Neuronal stem cell (in vitro differentiated cells): Measurements from ENCODE around the gene ZNF543. TPM values are rescaled to one million over a fixed set of nuclear protein-coding genes. Genes with fewer than 3 reads are reported as not detected.
A peak's percentile ranks its signal among the peaks of the same experiment; 100 is the strongest.

ENCODE experiments used
- DNase-seq: peaks from one replicate; pipeline ENCODE4 v3.0.0-alpha.2; 2013; ENCODE audit warnings: low spot score
- H2AFZ ChIP-seq: one replicate; pipeline ENCODE4 v1.6.1; 2013; ENCODE audit warnings: mild to moderate bottlenecking, low read length, inconsistent platforms
- H2AK5ac ChIP-seq: 2 replicates; pipeline ENCODE4 v1.6.1; 2013; ENCODE audit warnings: low read depth, mild to moderate bottlenecking, inconsistent platforms, low read length, moderate library complexity, mixed read lengths
- H2BK120ac ChIP-seq: 2 replicates; pipeline ENCODE4 v1.6.1; 2013; ENCODE audit warnings: low read depth, mild to moderate bottlenecking, inconsistent platforms, low read length, moderate library complexity, mixed read lengths
- H2BK12ac ChIP-seq: one replicate; pipeline ENCODE4 v1.6.1; 2013; ENCODE audit warnings: low read length, inconsistent platforms
- H2BK15ac ChIP-seq: 2 replicates; pipeline ENCODE4 v1.6.1; 2013; ENCODE audit warnings: mild to moderate bottlenecking, low read length, inconsistent platforms, mixed read lengths
- H2BK5ac ChIP-seq: one replicate; pipeline ENCODE4 v1.6.1; 2013; ENCODE audit warnings: inconsistent platforms, mild to moderate bottlenecking, low read length, moderate library complexity
- H3K14ac ChIP-seq: one replicate; pipeline ENCODE4 v1.6.1; 2013; ENCODE audit warnings: low read length, inconsistent platforms
- H3K18ac ChIP-seq: 2 replicates; pipeline ENCODE4 v1.6.1; 2013; ENCODE audit warnings: low read length, inconsistent platforms
- H3K23ac ChIP-seq: 2 replicates; pipeline ENCODE4 v1.6.1; 2013; ENCODE audit warnings: low read depth, mild to moderate bottlenecking, mixed read lengths, low read length, inconsistent platforms; ENCODE audit not compliant: poor library complexity
- H3K27ac ChIP-seq: replicated peaks from 3 replicates; pipeline ENCODE4 v1.5.1; 2013; ENCODE audit warnings: low read length, inconsistent platforms
- H3K27me3 ChIP-seq, 3 experiments: 2 replicates each; pipeline ENCODE4 v1.6.1; 2013; ENCODE audit warnings: low read length in 3 of 3, mild to moderate bottlenecking in 2 of 3, inconsistent platforms in 1 of 3, low read depth in 1 of 3, mixed read lengths in 1 of 3, moderate library complexity in 1 of 3; ENCODE audit not compliant: control insufficient read depth in 3 of 3, insufficient read depth in 3 of 3
- H3K36me3 ChIP-seq, 2 donors: replicated peaks in 1 of 2; 2 replicates each; pipeline ENCODE4 v1.6.1; 2013; ENCODE audit warnings: low read length in 2 of 2; ENCODE audit not compliant: control insufficient read depth in 2 of 2, insufficient read depth in 2 of 2
- H3K4ac ChIP-seq: 2 replicates; pipeline ENCODE4 v1.6.1; 2013; ENCODE audit warnings: inconsistent platforms, mild to moderate bottlenecking, low read length, moderate library complexity
- H3K4me1 ChIP-seq, 2 donors: 1 replicate in 1 of 2; 2 replicates in 1 of 2; pipeline ENCODE4 v1.6.1; 2013; ENCODE audit warnings: low read length in 2 of 2, low read depth in 1 of 2; ENCODE audit not compliant: control insufficient read depth in 2 of 2, insufficient read depth in 1 of 2
- H3K4me2 ChIP-seq: one replicate; pipeline ENCODE4 v1.6.1; 2013; ENCODE audit warnings: mild to moderate bottlenecking, low read length, inconsistent platforms; ENCODE audit not compliant: insufficient read depth, poor library complexity, severe bottlenecking
- H3K4me3 ChIP-seq, 2 donors: 2 replicates each; pipeline ENCODE4 v1.5.1; 2013; ENCODE audit warnings: low read length in 2 of 2, mild to moderate bottlenecking in 2 of 2, inconsistent platforms in 1 of 2, moderate library complexity in 1 of 2
- H3K79me1 ChIP-seq: one replicate; pipeline ENCODE4 v1.6.1; 2013; ENCODE audit warnings: low read depth, mild to moderate bottlenecking, inconsistent platforms, low read length, moderate library complexity
- H3K9ac ChIP-seq: one replicate; pipeline ENCODE4 v1.6.1; 2013; ENCODE audit warnings: mild to moderate bottlenecking, low read depth, low read length, inconsistent platforms; ENCODE audit not compliant: poor library complexity
- H3K9me3 ChIP-seq, 2 donors: replicated peaks in 1 of 2; 2 replicates each; pipeline versions ENCODE3 to v1.6.1; 2013; ENCODE audit warnings: low read length in 2 of 2, mild to moderate bottlenecking in 2 of 2, inconsistent platforms in 1 of 2, low read depth in 1 of 2, mixed read lengths in 1 of 2, moderate library complexity in 1 of 2; ENCODE audit not compliant: control insufficient read depth in 2 of 2, insufficient read depth in 1 of 2
- H4K8ac ChIP-seq: one replicate; pipeline ENCODE4 v1.6.1; 2013; ENCODE audit warnings: low read depth, mild to moderate bottlenecking, inconsistent platforms, low read length, moderate library complexity
- H4K91ac ChIP-seq: one replicate; pipeline ENCODE4 v1.6.1; 2013; ENCODE audit warnings: low read length, low read depth, mild to moderate bottlenecking, inconsistent platforms; ENCODE audit not compliant: poor library complexity
- WGBS, 2 donors: extraction: QIAGEN DNeasy Blood & Tissue Kit; methylation state at CpG; one replicate each; pipeline ENCODE4 v1.1.7; 2013; ENCODE audit warnings: missing lambda C conversion rate in 2 of 2, mixed read lengths in 1 of 2; ENCODE audit not compliant: insufficient read length in 2 of 2, insufficient replicate concordance in 1 of 2; ENCODE audit errors: extremely low coverage in 2 of 2; 5-methylcytosine and 5-hydroxymethylcytosine counted together
- polyA plus RNA-seq, 2 experiments: library from polyadenylated mRNA; stranded (reverse); fragments of 200-250 nt; gene quantifications; one replicate each; pipeline ENCODE4 v1.2.3, GENCODE V29; 2013

Gene ZNF543
- polyA plus RNA-seq (2013, experiment 1 of 2) = 4.2 TPM
- polyA plus RNA-seq (2013, experiment 2 of 2) = 4.7 TPM

- Histone ChIP-seq H4K8ac (no peak within 1 kb of the TSS), H3K9ac (peak within 1 kb of the TSS; percentile 94), H3K27ac (peak within 1 kb of the TSS; percentile 81), H3K18ac (peak within 1 kb of the TSS; percentile 94), H2AK5ac (peak within 1 kb of the TSS; percentile 26), H3K9me3 (no peaks in the 10 kb centered on the region), H3K27me3 (no peaks in the 10 kb centered on the region), H3K4ac (peak within 1 kb of the TSS; percentile 56), H3K4me2 (peak within 1 kb of the TSS; percentile 95), H2BK15ac (no peak within 1 kb of the TSS), H2BK120ac (no peak within 1 kb of the TSS), H3K14ac (no peak within 1 kb of the TSS), H3K23ac (peak within 1 kb of the TSS; percentile 82), H3K4me1 (peaks cover 8 to 14% of the 10 kb centered on the region in 2 donors), H3K79me1 (peaks cover 12% of the 10 kb centered on the region), H3K36me3 (peaks cover 12 to 20% of the 10 kb centered on the region in 2 donors), H3K4me3 (peak within 1 kb of the TSS; percentile 72 to 91), H2AFZ (peak within 1 kb of the TSS; percentile 86), H4K91ac (no peak within 1 kb of the TSS), H2BK12ac (no peak within 1 kb of the TSS), H2BK5ac (peak within 1 kb of the TSS; percentile 69)
- no CpG with 5 or more reads among the region's 71 CpGs for WGBS, 2 donors
- DNase-seq = peak; percentile 94
Measured at GRCh38 chr19:57320180-57321084, at the start of gene ZNF543. Gene ZNF543, plus strand, starts transcription at chr19:57320472. Its CDS starts 382 bp downstream, at chr19:57320854.

DNA sequence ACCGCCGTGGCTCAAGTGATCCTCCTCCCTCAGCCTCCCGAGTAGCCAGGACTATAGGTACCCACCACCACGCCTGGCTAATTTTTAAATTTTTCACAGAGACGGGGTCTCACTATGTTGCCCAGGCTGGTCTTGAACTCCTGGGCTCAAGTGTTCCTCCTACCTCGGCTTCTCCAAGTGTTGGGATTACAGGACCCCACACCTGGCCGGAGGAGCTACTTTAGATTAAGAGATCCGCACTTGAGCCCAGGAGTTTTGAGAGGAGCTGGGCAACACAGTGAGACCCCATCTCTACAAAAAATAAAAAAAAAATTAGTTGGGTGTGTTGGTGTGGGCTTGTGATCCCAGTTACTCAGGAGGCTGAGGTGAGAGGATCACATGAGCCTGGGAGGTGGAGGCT lies 49.0 kb upstream of the ZNF543 start:
- H3K4ac ChIP-seq = no peak overlapping the region
- no peaks in the 10 kb centered on the region for H3K27me3 ChIP-seq
- WGBS, 2 donors = no CpG with 5 or more reads among the region's 8 CpGs
- no peaks in the 10 kb centered on the region for H3K9me3 ChIP-seq
- H3K4me2 ChIP-seq = no peak overlapping the region
- H3K36me3 ChIP-seq = peaks cover 0 to 18% of the 10 kb centered on the region in 2 donors
- H3K14ac ChIP-seq = no peak overlapping the region
- no peak overlapping the region for H3K18ac ChIP-seq
- no peak overlapping the region for H3K27ac ChIP-seq
- H2AFZ ChIP-seq = no peak overlapping the region
- no peak overlapping the region for H3K23ac ChIP-seq
- H4K8ac ChIP-seq = no peak overlapping the region
- H2BK120ac ChIP-seq = no peak overlapping the region
- no peaks in the 10 kb centered on the region for H3K79me1 ChIP-seq
- no peak for DNase-seq
- no peak overlapping the region for H2BK5ac ChIP-seq
- H3K4me3 ChIP-seq = no peak overlapping the region
- H2BK15ac ChIP-seq = no peak overlapping the region
- peaks cover 0 to 5% of the 10 kb centered on the region in 2 donors for H3K4me1 ChIP-seq
- H4K91ac ChIP-seq = no peak overlapping the region
- H2AK5ac ChIP-seq = no peak overlapping the region
- H3K9ac ChIP-seq = no peak overlapping the region
- H2BK12ac ChIP-seq = no peak overlapping the region

GRCh38 chr19:57273014-57273413 lies 47.3 kb upstream of the ZNF543 start:
- no peak overlapping the region for H2BK120ac ChIP-seq
- H3K4ac ChIP-seq = no peak overlapping the region
- no peaks in the 10 kb centered on the region for H3K4me1 ChIP-seq
- WGBS, 2 donors = no CpG with 5 or more reads among the region's 1 CpG
- no peak overlapping the region for H3K18ac ChIP-seq
- no peak overlapping the region for H2BK12ac ChIP-seq
- H3K4me2 ChIP-seq = no peak overlapping the region
- no peaks in the 10 kb centered on the region for H3K9me3 ChIP-seq
- H4K91ac ChIP-seq = no peak overlapping the region
- H3K9ac ChIP-seq = no peak overlapping the region
- no peak overlapping the region for H2BK5ac ChIP-seq
- H2AFZ ChIP-seq = no peak overlapping the region
- H3K79me1 ChIP-seq = no peaks in the 10 kb centered on the region
- H4K8ac ChIP-seq = no peak overlapping the region
- no peak overlapping the region for H3K4me3 ChIP-seq
- H3K14ac ChIP-seq = no peak overlapping the region
- peaks cover 0 to 23% of the 10 kb centered on the region in 2 donors for H3K36me3 ChIP-seq
- H3K27ac ChIP-seq = no peak overlapping the region
- no peak overlapping the region for H3K23ac ChIP-seq
- DNase-seq = no peak
- H3K27me3 ChIP-seq = no peaks in the 10 kb centered on the region
- no peak overlapping the region for H2AK5ac ChIP-seq
- no peak overlapping the region for H2BK15ac ChIP-seq

- Histone ChIP-seq H3K36me3 (peaks cover 0 to 20% of the 10 kb centered on the region in 2 donors), H3K27me3 (no peaks in the 10 kb centered on the region), H3K9ac (no peak overlapping the region), H3K4ac (no peak overlapping the region), H3K27ac (no peak overlapping the region), H3K14ac (no peak overlapping the region), H2AK5ac (no peak overlapping the region), H3K18ac (no peak overlapping the region), H4K91ac (no peak overlapping the region), H4K8ac (no peak overlapping the region), H3K9me3 (no peaks in the 10 kb centered on the region), H2BK12ac (no peak overlapping the region), H2BK5ac (no peak overlapping the region), H2BK120ac (no peak overlapping the region), H3K23ac (no peak overlapping the region), H3K4me1 (peaks cover 2% of the 10 kb centered on the region in 2 donors), H3K4me3 (no peak overlapping the region), H3K4me2 (no peak overlapping the region), H2BK15ac (no peak overlapping the region), H3K79me1 (peaks cover 6% of the 10 kb centered on the region), H2AFZ (no peak overlapping the region)
- DNase-seq = no peak
- no CpG with 5 or more reads among the region's 1 CpG for WGBS, 2 donors
Measured at GRCh38 chr19:57276430-57276829, 43.8 kb upstream of the ZNF543 start.
